Lung (tissue), 12 donors: ENCODE measurements around the gene RTL1. TPM values are rescaled to one million over a fixed set of nuclear protein-coding genes. Genes with fewer than 3 reads are reported as not detected.

Source experiments
- ATAC-seq: fragments of 200-7000 bp; cut with Tn5 transposase; one replicate; pipeline ENCODE4 v1.9.1; 2020; ENCODE audit warnings: moderate number of reproducible peaks; ENCODE audit not compliant: insufficient read depth, low FRiP score
- DNase-seq, 3 donors: peaks; one replicate each; pipeline ENCODE4 v3.0.0-alpha.2; 2013 to 2017
- H3K27ac ChIP-seq, 2 donors: one replicate each; pipeline ENCODE4 v1.5.1; 2013; ENCODE audit warnings: mild to moderate bottlenecking in 2 of 2, moderate library complexity in 2 of 2, control low read depth in 1 of 2, inconsistent platforms in 1 of 2, low read depth in 1 of 2, low read length in 1 of 2
- H3K27me3 ChIP-seq, 3 donors: one replicate each; pipeline ENCODE4 v1.5.1; 2013; ENCODE audit warnings: low read length in 2 of 3; ENCODE audit not compliant: control insufficient read depth in 3 of 3, insufficient read depth in 3 of 3
- H3K36me3 ChIP-seq, 4 donors: one replicate each; pipeline ENCODE4 v1.5.1; 2013; ENCODE audit warnings: low read length in 4 of 4, mild to moderate bottlenecking in 1 of 4, moderate library complexity in 1 of 4; ENCODE audit not compliant: control insufficient read depth in 4 of 4, insufficient read depth in 4 of 4
- H3K4me1 ChIP-seq, 5 donors: one replicate each; pipeline ENCODE4 v1.5.1; 2013; ENCODE audit warnings: low read length in 5 of 5, mild to moderate bottlenecking in 2 of 5, moderate library complexity in 1 of 5; ENCODE audit not compliant: control insufficient read depth in 5 of 5, insufficient read depth in 5 of 5
- H3K4me3 ChIP-seq: one replicate; pipeline ENCODE4 v1.5.1; 2013; ENCODE audit warnings: mild to moderate bottlenecking, control low read depth, moderate library complexity
- H3K9ac ChIP-seq, 2 donors: one replicate each; pipeline ENCODE4 v1.5.1; 2013; ENCODE audit warnings: low read length in 2 of 2, control low read depth in 1 of 2; ENCODE audit not compliant: insufficient read depth in 1 of 2
- H3K9me3 ChIP-seq, 4 donors: one replicate each; pipeline ENCODE4 v1.5.1; 2013; ENCODE audit warnings: low read length in 3 of 4, mild to moderate bottlenecking in 1 of 4, moderate library complexity in 1 of 4; ENCODE audit not compliant: control insufficient read depth in 4 of 4, insufficient read depth in 3 of 4
- CTCF ChIP-seq: IDR thresholded peaks from 2 replicates; pipeline ENCODE4 v1.5.1; 2012; ENCODE audit warnings: mild to moderate bottlenecking; ENCODE audit errors: control extremely low read depth, extremely low read depth
- WGBS, 2 donors: extraction: QIAGEN DNeasy Blood & Tissue Kit; methylation state at CpG; one replicate each; pipeline ENCODE4 v1.1.7; 2013; 5-methylcytosine and 5-hydroxymethylcytosine counted together
- polyA plus RNA-seq, 2 donors: library from polyadenylated mRNA; stranded (reverse); fragments of 200-250 nt; gene quantifications; one replicate each; pipeline ENCODE4 v1.2.1, GENCODE V29; 2013
- total RNA-seq, 2 donors: library from RNA; depleted of rRNA in 1 of 2; stranded (reverse); fragments of >200 nt in 1 of 2; gene quantifications; one replicate each; pipeline ENCODE4 v1.2.1, GENCODE V29; 2014 to 2021
- donor health status: control.
- donor health status: control.
- donor health status: Bipolar disorder and iron deficiency.
- donor health status: healthy.
- donor health status: DM: yes; HTN: yes; CAD: no.

The RTL1 gene
- total and polyA plus RNA-seq, 4 donors, result 0.02 to 0.09 TPM; not detected in 2

GRCh38 chr14:100895411-100895810 lies 8.1 kb downstream of the RTL1 start:
- no peaks in the 10 kb centered on the region for H3K9me3 ChIP-seq
- TF ChIP-seq CTCF, result no peak
- peaks cover 0 to 27% (median 8%) of the 10 kb centered on the region in 5 donors for H3K4me1 ChIP-seq
- WGBS, 2 donors, result 86 to 91% methylated on average over 6 of the region's 6 CpGs
- peaks cover 0 to 30% (median 0%) of the 10 kb centered on the region in 3 donors for H3K27me3 ChIP-seq
- no peak overlapping the region for H3K4me3 ChIP-seq
- no peak overlapping the region for H3K27ac ChIP-seq
- H3K36me3 ChIP-seq, result peaks cover 0 to 9% (median 0%) of the 10 kb centered on the region in 4 donors
- DNase-seq, result no peak
- H3K9ac ChIP-seq, result no peak overlapping the region
- no peak for ATAC-seq

GRCh38 chr14:100894416-100894815 lies 9.1 kb downstream of the RTL1 start:
- Histone ChIP-seq H3K4me3 (no peak overlapping the region), H3K9ac (no peak overlapping the region), H3K36me3 (peaks cover 0 to 10% (median 0%) of the 10 kb centered on the region in 4 donors), H3K4me1 (peaks cover 0 to 17% (median 4%) of the 10 kb centered on the region in 5 donors), H3K27ac (no peak overlapping the region), H3K9me3 (no peaks in the 10 kb centered on the region), H3K27me3 (peaks cover 0 to 27% (median 0%) of the 10 kb centered on the region in 3 donors)
- TF ChIP-seq CTCF, result no peak
- ATAC-seq (no peak), DNase-seq (no peak)
- WGBS, 2 donors, result 95 to 98% methylated on average over 6 of the region's 6 CpGs

GRCh38 chr14:100893760-100894159 lies 9.8 kb downstream of the RTL1 start:
- H3K4me3 ChIP-seq, result no peak overlapping the region
- DNase-seq, result no peak
- H3K27me3 ChIP-seq, result peaks cover 0 to 21% (median 0%) of the 10 kb centered on the region in 3 donors
- no peak for ATAC-seq
- no peak for TF ChIP-seq CTCF
- H3K36me3 ChIP-seq, result peaks cover 0 to 7% (median 0%) of the 10 kb centered on the region in 4 donors
- no peaks in the 10 kb centered on the region for H3K9me3 ChIP-seq
- H3K4me1 ChIP-seq, result peaks cover 0 to 11% (median 0%) of the 10 kb centered on the region in 5 donors
- WGBS, 2 donors, result 90 to 92% methylated on average over 11 of the region's 11 CpGs
- H3K27ac ChIP-seq, result no peak overlapping the region
- no peak overlapping the region for H3K9ac ChIP-seq

- no peak for TF ChIP-seq CTCF
- Histone ChIP-seq H3K36me3 (peaks cover 0 to 7% (median 0%) of the 10 kb centered on the region in 4 donors), H3K9me3 (no peaks in the 10 kb centered on the region), H3K4me1 (peaks cover 0 to 9% (median 0%) of the 10 kb centered on the region in 5 donors), H3K4me3 (no peak overlapping the region), H3K27me3 (peaks cover 0 to 18% (median 0%) of the 10 kb centered on the region in 3 donors), H3K9ac (no peak overlapping the region), H3K27ac (no peak overlapping the region)
- WGBS, 2 donors, result 71 to 88% methylated on average over 8 of the region's 8 CpGs
- ATAC-seq (no peak), DNase-seq (no peak)
Observed at GRCh38 chr14:100893228-100893601, 10.3 kb downstream of the RTL1 start.
